NK-92 (cell line): ENCODE measurements around the gene PCDHGC4.

Experiments used
- DNase-seq: peaks from one replicate; lab custom pipeline; 2025; ENCODE audit not compliant: unreplicated experiment; lab: John Stamatoyannopoulos, UW

Gene PCDHGC4

DNA sequence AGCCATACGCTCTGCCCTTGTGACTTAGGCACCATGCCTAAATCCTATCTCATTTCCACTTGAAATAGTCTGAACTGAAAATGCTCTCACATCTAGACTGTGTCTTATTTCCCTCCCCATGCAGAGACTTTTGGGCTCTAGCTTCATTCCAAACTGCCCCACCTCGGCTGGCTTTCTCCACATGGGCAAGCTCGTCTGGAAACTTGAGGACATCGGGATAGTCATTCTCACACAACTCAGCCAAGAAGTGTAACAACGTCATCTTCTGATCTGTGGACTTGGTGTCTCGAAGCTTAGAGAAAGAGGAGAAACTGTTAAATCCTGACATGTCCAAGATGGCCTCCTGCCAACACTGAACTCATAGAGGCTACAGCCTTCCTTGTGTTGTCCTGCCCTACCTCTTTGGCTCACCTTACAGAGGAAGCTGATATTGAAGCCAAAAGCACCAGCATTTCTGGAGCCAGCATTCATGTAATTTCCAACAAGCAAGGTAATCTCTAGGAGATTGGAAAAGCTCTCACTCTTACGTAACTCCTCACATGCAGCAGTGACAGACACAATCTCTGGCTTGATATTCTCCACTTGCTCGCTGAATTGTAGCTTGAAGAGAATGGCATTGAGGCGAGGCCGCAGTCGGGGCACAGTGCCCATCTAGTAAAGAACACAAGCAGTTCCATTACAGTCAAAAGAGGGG, 43.6 kb downstream of the PCDHGC4 start:
- DNase-seq = no peak

GRCh38 chr5:141529002-141529401, 44.2 kb downstream of the PCDHGC4 start:
- no peak for DNase-seq

GRCh38 chr5:141529873-141530272, 45.0 kb downstream of the PCDHGC4 start:
- DNase-seq = no peak

DNA sequence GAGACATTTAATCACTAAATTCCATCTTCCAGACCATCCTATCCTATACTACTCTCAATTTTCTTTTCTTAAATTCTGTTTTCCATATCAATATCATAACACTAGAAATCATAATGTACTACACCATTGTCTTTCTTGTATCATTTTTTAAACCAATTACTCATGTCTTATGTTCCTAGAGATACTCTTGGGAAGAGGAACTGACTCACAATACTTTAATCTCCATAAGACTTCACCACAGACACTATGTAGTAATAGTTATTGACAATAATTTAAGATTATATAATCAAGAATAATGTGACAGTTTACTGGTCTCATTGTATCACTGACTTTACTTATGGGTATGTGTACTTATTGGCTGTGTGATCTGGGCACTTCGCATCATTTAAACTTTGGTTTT, 47.9 kb downstream of the PCDHGC4 start:
- no peak for DNase-seq

DNA sequence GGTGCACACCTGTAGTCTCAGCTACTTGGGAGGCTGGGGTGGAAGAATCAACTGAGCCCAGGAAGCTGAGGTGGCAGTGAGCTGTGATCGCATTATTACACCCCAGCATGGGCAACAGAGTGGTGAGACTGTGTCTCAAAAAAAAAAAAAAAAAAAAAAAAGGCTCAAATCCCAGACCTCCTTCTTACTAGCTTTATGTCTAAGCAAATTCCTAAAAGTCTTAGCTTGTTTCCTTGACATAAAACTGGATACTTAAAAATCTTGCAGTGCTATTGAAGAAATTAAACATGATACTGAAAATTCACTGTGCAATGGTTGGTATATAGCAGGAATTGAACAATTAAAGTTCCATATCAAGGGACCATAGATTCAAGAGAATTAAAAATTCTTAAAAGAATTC, 49.1 kb downstream of the PCDHGC4 start:
- no peak for DNase-seq

GRCh38 chr5:141534492-141535213, 49.8 kb downstream of the PCDHGC4 start:
- DNase-seq = no peak
